GM23338 (cell line): Measurements from ENCODE around the gene NECTIN3. TPM values are rescaled to one million over a fixed set of nuclear protein-coding genes. Genes with fewer than 3 reads are reported as not detected.

ENCODE experiments used
- EZH2 ChIP-seq: fragments of 200-600 bp; sonication (generic); IDR thresholded peaks from one replicate; pipeline ENCODE4 v1.8.0; 2017; ENCODE audit warnings: antibody characterized with exemption, mild to moderate bottlenecking, low read depth; ENCODE audit not compliant: unreplicated experiment
- JUNB ChIP-seq: IDR thresholded peaks from one replicate; pipeline ENCODE4 v1.6.1; 2016; ENCODE audit warnings: antibody characterized with exemption; ENCODE audit not compliant: unreplicated experiment
- NANOG ChIP-seq: IDR thresholded peaks from 2 replicates; pipeline ENCODE4 v1.6.1; 2016; ENCODE audit warnings: antibody characterized with exemption, borderline replicate concordance
- POLR2AphosphoS5 ChIP-seq: IDR thresholded peaks from 2 replicates; pipeline ENCODE4 v1.6.1; 2016; ENCODE audit warnings: antibody characterized with exemption, low read depth
- REST ChIP-seq: IDR thresholded peaks from one replicate; pipeline ENCODE4 v1.6.1; 2018; ENCODE audit warnings: antibody characterized with exemption; ENCODE audit not compliant: unreplicated experiment
- STAT1 ChIP-seq: IDR thresholded peaks from one replicate; pipeline ENCODE4 v1.6.1; 2016; ENCODE audit warnings: antibody characterized with exemption; ENCODE audit not compliant: unreplicated experiment
- ZNF114 ChIP-seq: fragments of 250-450 bp; sonication (Bioruptor Pico); IDR thresholded peaks from 2 replicates; pipeline ENCODE4 v1.5.0; 2020; ENCODE audit warnings: mild to moderate bottlenecking, moderate library complexity
- polyA plus RNA-seq: library from polyadenylated mRNA; unstranded; fragments of >200 nt; fragmentation: Nextera tagmentation; extraction: Ambion mirVana; gene quantifications from 2 replicates; pipeline ENCODE4 v1.2.1, GENCODE V29; 2016
- total RNA-seq: library from RNA; depleted of rRNA; stranded (reverse); fragments of >200 nt; shearing (Covaris generic); gene quantifications from 2 replicates; pipeline ENCODE4 v1.2.3, GENCODE V29; 2014
- TF ChIP-seq, protein P1 (sequence below): fragments of 250-450 bp; sonication (Bioruptor Pico); IDR thresholded peaks from 2 replicates; pipeline ENCODE4 v1.5.0; 2020; ENCODE audit warnings: mild to moderate bottlenecking, moderate library complexity
- TF ChIP-seq, protein P2 (sequence below), 2 experiments: fragments of 200-600 bp in 1 of 2; sonication (generic) in 1 of 2; conservative IDR thresholded peaks; 2 replicates each; pipeline versions ENCODE4 v1.5.1 to v1.6.1; 2016 to 2017; ENCODE audit warnings: antibody characterized with exemption in 2 of 2, low read depth in 2 of 2, mild to moderate bottlenecking in 2 of 2, moderate library complexity in 1 of 2

Gene NECTIN3
- total and polyA plus RNA-seq, 2 experiments from 2014 or later = 16.0 to 48.2 TPM

GRCh38 chr3:111096487-111097209 lies 25.0 kb downstream of the NECTIN3 start (continued):
- TF ChIP-seq, protein P1, sequence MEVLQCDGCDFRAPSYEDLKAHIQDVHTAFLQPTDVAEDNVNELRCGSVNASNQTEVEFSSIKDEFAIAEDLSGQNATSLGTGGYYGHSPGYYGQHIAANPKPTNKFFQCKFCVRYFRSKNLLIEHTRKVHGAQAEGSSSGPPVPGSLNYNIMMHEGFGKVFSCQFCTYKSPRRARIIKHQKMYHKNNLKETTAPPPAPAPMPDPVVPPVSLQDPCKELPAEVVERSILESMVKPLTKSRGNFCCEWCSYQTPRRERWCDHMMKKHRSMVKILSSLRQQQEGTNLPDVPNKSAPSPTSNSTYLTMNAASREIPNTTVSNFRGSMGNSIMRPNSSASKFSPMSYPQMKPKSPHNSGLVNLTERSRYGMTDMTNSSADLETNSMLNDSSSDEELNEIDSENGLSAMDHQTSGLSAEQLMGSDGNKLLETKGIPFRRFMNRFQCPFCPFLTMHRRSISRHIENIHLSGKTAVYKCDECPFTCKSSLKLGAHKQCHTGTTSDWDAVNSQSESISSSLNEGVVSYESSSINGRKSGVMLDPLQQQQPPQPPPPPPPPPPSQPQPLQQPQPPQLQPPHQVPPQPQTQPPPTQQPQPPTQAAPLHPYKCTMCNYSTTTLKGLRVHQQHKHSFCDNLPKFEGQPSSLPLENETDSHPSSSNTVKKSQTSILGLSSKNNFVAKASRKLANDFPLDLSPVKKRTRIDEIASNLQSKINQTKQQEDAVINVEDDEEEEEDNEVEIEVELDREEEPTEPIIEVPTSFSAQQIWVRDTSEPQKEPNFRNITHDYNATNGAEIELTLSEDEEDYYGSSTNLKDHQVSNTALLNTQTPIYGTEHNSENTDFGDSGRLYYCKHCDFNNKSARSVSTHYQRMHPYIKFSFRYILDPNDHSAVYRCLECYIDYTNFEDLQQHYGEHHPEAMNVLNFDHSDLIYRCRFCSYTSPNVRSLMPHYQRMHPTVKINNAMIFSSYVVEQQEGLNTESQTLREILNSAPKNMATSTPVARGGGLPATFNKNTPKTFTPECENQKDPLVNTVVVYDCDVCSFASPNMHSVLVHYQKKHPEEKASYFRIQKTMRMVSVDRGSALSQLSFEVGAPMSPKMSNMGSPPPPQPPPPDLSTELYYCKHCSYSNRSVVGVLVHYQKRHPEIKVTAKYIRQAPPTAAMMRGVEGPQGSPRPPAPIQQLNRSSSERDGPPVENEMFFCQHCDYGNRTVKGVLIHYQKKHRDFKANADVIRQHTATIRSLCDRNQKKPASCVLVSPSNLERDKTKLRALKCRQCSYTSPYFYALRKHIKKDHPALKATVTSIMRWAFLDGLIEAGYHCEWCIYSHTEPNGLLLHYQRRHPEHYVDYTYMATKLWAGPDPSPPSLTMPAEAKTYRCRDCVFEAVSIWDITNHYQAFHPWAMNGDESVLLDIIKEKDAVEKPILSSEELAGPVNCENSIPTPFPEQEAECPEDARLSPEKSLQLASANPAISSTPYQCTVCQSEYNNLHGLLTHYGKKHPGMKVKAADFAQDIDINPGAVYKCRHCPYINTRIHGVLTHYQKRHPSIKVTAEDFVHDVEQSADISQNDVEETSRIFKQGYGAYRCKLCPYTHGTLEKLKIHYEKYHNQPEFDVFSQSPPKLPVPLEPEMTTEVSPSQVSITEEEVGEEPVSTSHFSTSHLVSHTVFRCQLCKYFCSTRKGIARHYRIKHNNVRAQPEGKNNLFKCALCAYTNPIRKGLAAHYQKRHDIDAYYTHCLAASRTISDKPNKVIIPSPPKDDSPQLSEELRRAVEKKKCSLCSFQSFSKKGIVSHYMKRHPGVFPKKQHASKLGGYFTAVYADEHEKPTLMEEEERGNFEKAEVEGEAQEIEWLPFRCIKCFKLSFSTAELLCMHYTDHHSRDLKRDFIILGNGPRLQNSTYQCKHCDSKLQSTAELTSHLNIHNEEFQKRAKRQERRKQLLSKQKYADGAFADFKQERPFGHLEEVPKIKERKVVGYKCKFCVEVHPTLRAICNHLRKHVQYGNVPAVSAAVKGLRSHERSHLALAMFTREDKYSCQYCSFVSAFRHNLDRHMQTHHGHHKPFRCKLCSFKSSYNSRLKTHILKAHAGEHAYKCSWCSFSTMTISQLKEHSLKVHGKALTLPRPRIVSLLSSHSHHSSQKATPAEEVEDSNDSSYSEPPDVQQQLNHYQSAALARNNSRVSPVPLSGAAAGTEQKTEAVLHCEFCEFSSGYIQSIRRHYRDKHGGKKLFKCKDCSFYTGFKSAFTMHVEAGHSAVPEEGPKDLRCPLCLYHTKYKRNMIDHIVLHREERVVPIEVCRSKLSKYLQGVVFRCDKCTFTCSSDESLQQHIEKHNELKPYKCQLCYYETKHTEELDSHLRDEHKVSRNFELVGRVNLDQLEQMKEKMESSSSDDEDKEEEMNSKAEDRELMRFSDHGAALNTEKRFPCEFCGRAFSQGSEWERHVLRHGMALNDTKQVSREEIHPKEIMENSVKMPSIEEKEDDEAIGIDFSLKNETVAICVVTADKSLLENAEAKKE (CRISPR knock-in tag) = no peak
- TF ChIP-seq NANOG (no peak), EZH2 (no peak), JUNB (no peak), REST (no peak), STAT1 (no peak), POLR2AphosphoS5 (no peak), ZNF114 (CRISPR knock-in tag) (no peak)
- TF ChIP-seq, protein P2, sequence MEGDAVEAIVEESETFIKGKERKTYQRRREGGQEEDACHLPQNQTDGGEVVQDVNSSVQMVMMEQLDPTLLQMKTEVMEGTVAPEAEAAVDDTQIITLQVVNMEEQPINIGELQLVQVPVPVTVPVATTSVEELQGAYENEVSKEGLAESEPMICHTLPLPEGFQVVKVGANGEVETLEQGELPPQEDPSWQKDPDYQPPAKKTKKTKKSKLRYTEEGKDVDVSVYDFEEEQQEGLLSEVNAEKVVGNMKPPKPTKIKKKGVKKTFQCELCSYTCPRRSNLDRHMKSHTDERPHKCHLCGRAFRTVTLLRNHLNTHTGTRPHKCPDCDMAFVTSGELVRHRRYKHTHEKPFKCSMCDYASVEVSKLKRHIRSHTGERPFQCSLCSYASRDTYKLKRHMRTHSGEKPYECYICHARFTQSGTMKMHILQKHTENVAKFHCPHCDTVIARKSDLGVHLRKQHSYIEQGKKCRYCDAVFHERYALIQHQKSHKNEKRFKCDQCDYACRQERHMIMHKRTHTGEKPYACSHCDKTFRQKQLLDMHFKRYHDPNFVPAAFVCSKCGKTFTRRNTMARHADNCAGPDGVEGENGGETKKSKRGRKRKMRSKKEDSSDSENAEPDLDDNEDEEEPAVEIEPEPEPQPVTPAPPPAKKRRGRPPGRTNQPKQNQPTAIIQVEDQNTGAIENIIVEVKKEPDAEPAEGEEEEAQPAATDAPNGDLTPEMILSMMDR (conservative IDR thresholded peaks at IDR 0.05; ENCODE audit: low read depth in 2 of 2) = no peak
